Left forelimb (tissue), 1 donor: ENCODE measurements around the gene LMF1.
"Not testable (repeated sequence)": the region's sequence is repeated elsewhere in the genome, so short reads cannot be mapped to it uniquely, and the experiment has no call there.

Experiments
- DNase-seq: peaks from one replicate; pipeline ENCODE4 v3.0.0-alpha.2; 2018; ENCODE audit warnings: low spot score

The LMF1 gene

DNA sequence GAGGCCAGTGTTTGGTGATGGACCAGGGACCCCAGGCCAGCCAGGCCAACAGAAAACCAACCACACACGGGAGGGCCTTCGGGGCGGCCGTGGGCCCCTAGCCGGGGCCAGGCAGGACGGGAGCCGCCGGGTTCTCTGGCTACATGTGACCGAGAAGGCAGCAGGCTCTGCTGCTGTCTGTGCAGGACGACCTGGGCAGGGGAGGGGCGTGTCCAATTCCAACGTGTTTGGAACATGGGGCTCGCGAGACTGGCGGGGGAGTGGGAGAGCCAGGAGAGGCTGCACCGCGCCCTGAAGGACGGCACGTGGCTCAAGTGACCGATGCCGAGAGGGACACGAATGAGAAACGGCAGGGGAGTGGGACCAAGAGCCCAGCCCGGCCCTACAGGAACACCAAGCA lies 75.4 kb downstream of the LMF1 start:
- no peak for DNase-seq

DNA sequence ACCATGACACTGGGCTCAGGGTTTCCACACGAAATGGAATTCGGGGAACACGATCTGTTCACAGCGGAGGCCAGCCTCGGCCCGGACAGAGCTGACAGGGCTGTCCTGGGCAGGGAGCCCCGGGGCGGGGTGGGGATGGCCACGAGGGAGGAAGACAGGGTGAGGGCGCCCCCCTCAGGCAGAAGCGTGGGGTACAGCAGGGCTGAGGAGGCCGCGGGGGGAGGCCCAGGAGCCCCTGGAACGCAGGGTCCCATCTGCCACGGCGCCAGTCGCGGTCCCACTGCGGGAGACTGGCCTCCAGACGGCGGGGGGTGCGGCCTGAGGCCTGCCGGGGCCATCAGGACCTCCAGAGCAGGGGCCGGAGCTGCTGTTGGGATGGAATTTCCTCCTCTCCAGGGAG lies 75.9 kb downstream of the LMF1 start:
- DNase-seq, result no peak

DNA sequence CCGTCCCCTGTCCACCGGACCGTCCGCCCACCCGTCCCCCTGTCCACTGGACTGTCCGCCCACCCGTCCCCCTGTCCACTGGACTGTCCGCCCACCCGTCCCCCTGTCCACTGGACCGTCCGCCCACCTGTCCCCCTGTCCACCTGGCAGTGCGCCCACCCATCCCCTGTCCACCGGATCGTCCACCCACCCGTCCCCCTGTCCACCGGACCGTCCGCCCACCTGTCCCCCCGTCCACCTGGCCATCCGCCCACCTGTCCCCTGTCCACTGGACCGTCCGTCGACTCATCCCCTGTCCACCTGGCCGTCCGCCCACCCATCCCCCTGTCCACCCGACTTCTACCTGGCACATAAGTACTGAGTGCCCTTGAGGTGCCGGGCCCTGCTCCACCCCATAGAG lies 76.6 kb downstream of the LMF1 start:
- DNase-seq, result no peak

DNA sequence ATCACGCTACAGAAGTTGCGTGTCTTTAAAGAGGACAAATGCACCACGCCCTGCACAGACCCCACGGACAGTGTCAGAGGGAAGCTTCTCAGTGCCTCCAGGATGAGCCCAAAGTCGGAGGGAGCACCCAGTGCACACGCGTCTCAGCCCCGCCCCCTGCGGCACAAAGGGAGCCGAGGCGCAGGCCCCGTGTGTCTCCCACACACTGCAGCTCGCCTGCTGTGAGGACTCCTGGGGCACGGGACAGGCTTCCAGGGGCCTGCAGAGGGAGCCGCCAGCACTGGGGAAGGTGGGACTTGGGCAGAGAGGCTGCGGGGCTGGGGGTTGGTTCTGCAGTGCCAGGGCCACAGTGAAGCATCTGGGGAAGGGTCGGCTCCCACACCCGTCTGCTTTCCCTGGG lies 77.4 kb downstream of the LMF1 start:
- DNase-seq, result no peak

DNA sequence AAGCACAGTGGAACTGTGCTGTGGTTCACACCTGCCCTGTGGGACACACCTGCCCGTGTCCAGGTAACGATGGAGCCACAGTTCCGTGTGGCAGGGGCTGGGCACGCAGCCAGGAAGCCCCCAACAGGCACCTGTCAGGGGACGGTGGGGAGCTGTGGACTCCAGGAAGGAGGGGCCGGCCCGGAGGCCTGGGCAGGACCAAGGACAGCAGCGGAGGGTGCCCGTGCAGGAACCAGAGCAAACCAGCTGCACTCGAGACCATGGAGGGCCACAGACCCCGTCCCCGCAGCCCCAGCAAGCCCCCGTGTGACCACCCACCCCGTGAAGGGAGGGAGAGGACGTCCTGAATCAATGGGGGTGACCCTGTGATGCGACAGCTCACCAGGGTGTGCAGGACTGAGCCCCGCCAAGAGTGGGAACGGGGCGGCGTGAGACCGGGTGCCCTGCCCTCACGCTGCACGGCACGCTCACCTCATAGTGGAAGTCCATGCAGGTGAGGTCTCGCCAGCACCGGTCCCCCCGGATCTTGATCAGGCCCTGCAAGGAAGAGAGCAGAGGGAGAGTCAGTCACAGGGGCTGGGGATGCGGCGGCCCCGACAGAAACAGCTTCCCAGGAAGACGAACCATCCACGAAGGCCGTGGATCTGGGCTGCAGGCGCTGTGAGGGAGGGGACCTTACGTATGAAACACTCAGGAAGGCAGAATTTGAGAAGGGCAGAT lies 78.1 kb downstream of the LMF1 start:
- no peak for DNase-seq

DNA sequence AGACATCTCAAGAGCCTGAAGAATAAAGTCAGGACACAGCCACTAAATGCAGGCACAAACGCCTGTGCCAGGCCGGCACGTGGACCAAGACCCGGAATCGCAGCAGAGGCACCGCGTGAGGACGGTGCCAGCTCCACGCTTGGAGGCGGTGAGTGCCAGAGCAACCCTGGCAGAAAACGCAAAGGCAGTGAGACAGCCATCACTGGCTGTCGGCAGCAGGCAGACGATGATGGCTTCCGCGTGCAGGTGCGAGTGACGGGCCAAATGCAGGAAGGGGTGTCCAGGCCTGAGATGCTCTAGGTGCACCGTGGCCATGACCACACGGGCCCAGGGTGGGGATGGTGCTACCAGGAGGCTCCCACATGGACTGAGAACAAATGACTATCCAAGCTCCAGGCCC lies 78.8 kb downstream of the LMF1 start:
- no peak for DNase-seq

DNA sequence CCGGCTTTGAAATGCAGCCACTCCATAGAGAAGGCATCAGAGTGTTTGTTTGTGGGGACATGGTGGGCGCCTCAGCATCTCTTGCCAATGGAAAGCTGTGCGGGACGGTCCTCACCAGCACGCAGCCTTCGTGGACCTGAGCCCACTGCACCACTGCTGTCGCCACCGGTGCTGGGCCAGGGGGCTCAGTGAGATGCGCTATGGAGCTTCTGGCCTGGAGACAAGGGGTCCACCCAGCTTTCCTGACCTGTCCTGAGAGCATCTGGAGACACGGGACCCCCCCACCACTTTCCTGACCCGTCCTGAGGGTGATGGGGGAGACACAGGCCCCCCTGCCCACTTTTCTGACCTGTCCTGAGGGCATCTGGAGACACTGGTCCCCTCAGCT lies 79.4 kb downstream of the LMF1 start:
- DNase-seq, result no peak

DNA sequence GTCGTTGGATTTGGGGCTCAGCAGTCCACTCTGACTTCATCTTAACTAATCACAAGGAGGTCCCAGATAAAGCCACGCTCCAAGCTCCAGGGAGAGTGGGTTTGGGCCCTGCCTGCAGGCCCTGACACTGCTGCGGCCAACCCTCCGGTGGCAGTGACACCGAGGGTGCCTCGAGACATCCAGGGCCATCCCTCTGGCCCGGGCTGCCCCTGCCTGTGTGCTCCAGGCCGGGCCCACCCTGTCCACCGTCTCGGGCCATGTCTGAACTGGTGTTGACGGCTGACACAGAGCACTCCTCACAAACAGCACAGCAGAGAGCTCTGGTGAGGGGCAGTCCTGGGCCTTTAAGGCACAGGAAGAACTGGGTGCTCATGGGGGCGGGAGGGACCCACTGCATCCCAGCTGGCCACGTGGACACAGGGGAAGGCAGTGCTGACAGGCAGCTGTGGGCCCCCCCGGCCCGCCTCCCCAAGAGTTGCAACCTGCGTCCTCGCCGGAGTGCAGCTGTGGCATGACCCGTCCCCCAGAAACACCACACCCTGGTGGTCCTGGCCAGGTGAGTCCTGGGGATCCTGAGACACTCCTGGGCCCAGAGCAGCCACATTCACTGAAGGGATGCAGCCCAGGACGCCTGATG lies 80.0 kb downstream of the LMF1 start:
- DNase-seq, result no peak

DNA sequence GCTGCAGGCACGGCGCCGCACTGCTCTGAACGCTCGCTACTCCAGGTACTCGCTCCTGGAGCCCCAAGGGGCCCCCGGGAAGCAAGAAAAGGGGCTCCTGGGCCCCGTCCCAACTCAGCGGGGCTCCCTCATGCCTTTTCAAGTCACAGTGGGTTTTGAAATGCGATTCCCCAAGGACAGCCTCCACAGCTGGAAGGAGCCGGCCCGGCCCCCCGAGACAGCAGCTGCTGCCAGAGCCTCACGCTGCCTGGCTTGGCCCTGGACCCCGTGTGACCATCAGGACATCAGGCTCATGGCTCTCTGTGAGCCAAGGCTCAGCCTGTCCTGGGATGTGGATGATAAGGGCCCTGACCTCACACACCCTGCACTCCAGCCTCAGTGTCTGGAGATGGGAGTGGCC lies 80.6 kb downstream of the LMF1 start:
- DNase-seq, result no peak

DNA sequence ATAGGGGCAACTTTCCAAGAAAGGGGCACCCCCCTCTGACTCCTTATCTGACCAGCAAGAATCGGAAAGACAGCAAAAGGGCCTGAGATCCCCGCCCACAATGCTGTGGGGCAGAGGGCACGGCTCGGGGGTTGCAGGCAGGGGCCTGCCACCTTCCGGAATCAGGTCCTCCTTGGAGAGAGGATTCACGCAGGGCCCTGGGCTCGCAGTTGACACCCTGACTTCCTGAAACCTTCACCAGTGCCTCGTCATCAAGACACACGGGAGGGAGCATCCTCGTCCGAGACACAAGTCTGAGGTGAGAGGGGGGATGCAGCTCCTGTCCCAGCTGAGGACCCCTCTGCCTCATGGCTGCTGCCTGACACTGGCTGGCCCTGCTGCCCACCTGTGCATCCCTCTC lies 81.2 kb downstream of the LMF1 start:
- DNase-seq, result no peak

DNA sequence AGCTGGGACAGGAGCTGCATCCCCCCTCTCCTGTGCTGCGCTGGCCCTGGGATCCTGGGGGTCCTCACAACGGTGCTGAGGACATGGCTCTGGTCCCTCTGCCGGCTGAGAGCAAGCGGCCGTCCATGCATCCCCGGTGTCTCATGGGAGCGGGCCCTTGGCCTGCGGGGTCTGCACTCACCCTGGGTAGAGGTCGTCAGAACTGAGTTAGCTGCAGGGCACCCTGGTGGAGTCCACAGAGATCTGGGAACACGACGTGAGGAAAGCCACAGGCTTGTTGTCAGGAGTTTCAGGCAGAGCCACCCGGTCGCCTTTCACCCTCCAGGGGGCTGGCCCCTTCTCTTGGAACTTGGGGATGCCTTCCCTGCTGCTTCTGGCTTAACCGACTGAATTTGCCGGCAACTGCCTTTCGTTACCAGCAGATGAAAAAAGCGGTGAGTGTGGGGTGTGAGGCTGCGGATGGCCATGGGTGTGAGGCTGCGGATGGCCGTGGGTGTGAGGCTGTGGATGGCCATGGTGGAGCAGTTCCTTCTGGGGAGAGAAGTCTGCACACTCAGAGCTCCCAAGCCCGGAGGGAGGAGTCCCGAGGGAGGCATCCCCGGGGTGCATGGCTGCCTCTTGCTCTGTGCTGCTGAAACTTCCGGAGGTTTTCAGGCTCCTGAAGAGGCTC lies 81.7 kb downstream of the LMF1 start:
- no peak for DNase-seq

DNA sequence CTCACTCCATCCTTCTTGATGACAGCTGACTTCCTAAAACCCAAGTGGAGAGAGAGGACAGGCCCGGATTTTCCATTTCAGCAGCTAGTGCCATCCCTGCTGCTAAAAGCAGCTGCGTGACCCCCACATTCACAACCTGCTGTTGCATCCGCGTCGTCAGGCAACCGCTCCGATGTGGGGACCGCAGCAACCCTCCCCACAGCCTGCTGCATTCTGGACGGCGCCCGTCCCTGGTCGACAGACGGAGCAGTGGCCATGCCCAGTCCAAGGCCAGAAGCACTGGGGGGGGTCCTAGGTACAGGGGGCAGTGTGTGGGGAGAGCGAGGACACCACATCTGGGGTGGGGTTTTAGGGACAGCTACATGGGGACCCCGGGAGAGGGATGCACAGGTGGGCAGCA lies 82.3 kb downstream of the LMF1 start:
- not testable (repeated sequence) for DNase-seq

DNA sequence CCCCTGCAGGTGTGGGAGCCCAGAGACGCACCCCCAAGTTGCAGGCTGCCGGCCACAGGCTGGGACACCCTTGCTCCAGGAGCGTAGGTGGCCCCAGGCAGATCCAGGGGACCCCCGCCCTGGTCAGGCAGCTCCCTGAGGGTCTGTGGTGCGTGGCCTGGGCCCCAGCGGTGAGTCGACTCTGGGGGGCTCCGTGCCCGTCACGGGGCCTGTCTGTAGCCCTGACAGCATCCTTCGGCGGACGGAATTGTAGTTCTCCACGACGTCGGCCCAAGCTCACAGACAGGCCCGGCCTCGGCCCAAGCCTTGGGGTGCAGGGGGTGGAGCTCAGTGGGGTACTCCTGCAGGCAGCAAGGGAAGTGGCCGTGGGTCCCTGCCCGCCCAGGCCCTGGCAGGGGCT lies 82.9 kb downstream of the LMF1 start:
- DNase-seq, result no peak

DNA sequence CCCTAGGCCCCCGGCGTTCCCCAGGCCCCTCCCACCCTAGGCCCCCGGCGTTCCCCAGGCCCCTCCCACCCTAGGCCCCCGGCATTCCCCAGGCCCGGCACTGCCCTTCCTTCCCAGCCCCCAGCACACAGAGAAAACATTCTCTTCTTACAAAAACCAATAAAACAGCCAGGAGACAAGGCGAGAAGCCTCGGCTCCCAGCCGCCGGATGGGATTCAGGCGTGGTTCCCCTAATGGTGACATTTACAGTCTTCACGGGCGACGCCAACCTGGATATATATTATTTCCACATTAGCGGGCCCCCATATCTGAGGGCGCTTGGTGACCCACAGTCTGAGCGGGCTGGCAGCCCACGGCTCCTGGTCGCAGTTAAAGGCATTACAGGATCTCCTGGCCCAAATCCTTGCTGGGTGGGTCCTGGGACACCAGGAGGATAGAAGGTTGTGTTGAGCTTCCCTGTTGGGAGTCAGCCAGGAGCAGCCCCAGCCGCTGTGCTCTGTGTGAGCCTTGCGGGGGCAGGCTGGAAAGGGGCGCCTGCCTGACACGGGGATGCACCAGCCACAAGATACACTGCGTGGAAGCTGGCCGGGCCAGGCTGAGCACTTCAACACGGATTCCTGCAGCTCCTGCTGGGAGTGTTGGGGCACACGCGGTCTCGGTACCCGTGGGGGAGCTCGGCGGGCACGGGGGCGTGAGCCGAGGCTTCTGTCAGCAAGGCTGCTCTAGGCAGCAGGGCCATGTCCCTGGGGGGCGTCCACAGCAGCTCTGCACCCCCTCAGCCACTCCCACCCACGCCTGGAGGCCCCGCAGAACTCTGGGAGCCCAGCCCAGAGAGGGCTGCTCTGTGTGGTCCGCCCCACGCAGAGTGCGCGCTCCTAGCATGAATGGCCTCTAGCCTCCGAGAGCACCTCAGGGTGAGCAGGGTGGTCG lies 83.7 kb downstream of the LMF1 start:
- DNase-seq, result no peak

DNA sequence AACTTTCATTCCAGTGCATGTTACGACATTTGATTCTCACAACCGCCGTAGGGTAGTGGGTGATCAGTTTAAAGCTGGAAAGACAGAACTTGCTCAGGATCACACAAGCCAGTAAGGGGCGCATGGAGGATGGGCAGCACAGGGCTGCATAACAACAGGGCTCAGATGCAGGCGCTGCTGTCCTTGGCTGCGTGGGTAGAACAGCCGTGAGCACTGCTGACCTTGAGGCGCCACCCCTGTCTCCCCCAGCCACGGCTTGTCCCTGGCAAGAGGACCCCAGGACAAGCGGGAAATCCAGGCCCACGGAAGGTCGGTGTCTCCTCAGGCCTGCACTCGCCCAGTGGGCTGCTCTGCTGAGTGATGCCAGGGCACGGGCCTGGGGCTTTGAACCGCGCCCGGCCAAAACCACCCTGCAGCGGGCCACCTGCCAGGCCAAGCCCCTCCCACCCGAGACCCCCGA lies 84.7 kb downstream of the LMF1 start:
- no peak for DNase-seq

DNA sequence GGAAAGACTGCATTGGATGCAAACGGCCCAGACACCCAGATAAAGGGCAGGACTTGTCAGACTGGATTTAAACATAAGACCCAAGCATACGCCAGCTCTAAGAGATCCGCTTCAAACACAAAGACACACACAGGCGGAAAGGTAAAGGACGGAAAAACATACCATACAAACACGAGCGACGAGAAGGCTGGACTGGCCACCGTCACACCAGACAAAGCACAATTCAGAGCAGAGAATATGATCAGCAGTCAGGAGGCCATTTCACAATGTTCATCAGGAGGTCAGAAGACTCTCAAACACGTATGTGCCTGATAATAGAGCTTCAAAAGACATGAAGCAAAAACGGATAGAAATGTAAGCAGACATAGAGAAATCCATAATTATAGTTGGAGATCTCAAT lies 85.4 kb downstream of the LMF1 start:
- DNase-seq, result no peak

DNA sequence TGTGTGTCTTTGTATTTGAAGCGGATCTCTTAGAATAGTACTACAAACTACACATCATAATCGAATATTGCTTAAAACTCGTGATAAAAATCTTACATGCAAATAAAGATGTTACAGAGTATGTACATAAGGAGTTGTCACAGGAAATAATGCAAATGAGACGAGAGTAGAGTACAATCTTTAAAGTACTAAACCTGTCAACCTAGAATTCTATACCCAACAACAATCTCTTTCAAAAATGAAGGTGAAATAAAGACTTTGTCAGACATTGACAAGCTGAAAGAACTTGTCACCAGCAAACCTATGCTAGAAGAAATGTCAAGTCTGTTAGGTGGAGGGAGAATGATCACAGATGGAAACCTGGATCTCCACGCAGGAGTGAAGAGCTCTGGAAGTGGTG lies 86.6 kb downstream of the LMF1 start:
- no peak for DNase-seq

DNA sequence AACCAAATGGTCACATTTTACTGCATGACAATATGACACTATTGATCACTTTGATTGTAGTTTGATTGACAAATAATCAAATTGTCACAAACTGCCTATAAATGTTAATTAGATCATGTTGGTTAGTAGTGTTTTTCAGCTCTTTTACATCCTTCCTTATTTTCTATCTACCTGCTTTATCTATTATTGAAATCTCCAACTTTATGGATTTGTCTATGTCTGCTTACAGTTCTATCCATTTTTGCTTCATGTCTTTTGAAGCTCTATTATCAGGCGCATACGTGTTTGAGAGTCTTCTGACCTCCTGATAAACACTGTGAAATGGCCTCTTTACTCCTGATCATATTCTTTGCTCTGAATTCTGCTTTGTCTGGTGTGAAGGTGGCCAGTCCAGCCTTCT lies 87.0 kb downstream of the LMF1 start:
- no peak for DNase-seq

DNA sequence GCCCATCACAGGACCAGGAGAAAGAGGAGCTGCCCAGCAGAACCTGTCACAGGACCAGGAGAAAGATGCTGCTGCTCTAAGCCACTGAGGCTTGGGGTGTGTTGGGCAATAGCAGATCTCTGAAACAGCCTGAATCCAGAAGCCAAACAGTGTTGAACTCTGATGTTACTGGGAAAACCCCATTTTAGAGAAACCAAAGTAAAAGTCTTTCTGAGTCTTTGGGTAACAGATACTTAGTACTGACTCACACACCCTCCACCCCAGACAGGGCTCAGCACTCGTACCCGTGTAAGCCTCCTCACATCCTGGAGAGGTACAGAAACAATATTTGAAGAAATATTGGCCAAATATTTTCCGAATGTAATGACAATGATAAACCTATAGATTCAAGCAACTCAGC lies 87.4 kb downstream of the LMF1 start:
- no peak for DNase-seq

DNA sequence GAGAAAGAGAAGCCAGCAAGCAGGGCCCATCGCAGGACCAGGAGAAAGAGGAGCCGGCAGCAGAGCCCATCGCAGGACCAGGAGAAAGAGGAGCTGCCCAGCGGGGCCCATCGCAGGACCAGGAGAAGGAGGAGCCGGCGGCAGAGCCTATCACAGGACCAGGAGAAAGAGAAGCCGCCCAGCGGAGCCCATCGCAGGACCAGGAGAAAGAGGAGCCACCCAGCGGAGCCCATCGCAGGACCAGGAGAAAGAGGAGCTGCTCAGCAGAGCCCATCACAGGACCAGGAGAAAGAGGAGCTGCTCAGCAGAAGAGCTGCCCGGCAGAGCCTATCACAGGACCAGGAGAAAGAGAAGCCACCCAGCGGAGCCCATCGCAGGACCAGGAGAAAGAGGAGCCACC lies 88.1 kb downstream of the LMF1 start:
- not testable (repeated sequence) for DNase-seq

DNA sequence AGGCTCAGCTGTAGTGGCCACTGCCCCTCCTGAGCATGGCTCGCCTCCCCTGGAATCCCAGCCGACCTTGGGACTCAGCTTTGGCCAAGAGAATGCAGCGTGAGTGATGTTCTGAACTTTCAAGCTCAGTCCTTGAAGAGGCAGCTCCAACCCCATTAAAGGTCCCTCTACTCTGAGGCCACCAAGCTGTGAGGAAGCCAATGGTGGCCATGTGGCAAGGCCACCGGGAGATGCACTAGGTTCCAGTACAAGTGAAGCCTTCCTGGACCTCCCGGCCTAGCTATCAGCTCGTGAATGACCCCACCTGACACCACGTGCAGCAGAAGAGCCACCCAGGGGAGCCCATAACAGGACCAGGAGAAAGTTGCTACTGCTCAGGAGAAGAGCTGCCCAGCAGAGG lies 88.5 kb downstream of the LMF1 start:
- DNase-seq, result no peak
